NCI-H146 (cell line): ENCODE measurements around the gene GPR78.
"Not testable (repeated sequence)": the region's sequence is repeated elsewhere in the genome, so short reads cannot be mapped to it uniquely, and the experiment has no call there.

Source experiments
- DNase-seq: peaks from one replicate; lab custom pipeline; 2025; lab: John Stamatoyannopoulos, UW

GPR78 gene

GRCh38 chr4:8616831-8617230 is 36.6 kb downstream of the GPR78 start:
- no peak for DNase-seq

GRCh38 chr4:8617486-8618040 is 37.4 kb downstream of the GPR78 start:
- DNase-seq, result no peak

- DNase-seq, result no peak
Measured at GRCh38 chr4:8618421-8618820, 38.2 kb downstream of the GPR78 start.

GRCh38 chr4:8618961-8619720 is 38.9 kb downstream of the GPR78 start:
- no peak for DNase-seq

GRCh38 chr4:8621135-8621534 is 40.9 kb downstream of the GPR78 start:
- DNase-seq, result not testable (repeated sequence)

- DNase-seq, result not testable (repeated sequence)
Measured at GRCh38 chr4:8624601-8625272, 44.5 kb downstream of the GPR78 start.

- not testable (repeated sequence) for DNase-seq
Measured at GRCh38 chr4:8630240-8630905, 50.2 kb downstream of the GPR78 start.

- not testable (repeated sequence) for DNase-seq
Measured at GRCh38 chr4:8631896-8632295, 51.7 kb downstream of the GPR78 start.

- DNase-seq, result not testable (repeated sequence)
Measured at GRCh38 chr4:8634773-8635172, 54.6 kb downstream of the GPR78 start.

- not testable (repeated sequence) for DNase-seq
Measured at GRCh38 chr4:8635897-8636554, 55.8 kb downstream of the GPR78 start.
